H9 (cell line): Measurements from ENCODE around the gene SYNPO. TPM values are rescaled to one million over a fixed set of nuclear protein-coding genes. Genes with fewer than 3 reads are reported as not detected.

Source experiments
- DNase-seq: peaks from one replicate; pipeline ENCODE4 v3.0.0-alpha.2; 2017
- H2AFZ ChIP-seq: one replicate; pipeline ENCODE4 v1.6.1; 2013; ENCODE audit warnings: mild to moderate bottlenecking, low read length, control low read depth, moderate library complexity
- H2AK5ac ChIP-seq: 2 replicates; pipeline ENCODE4 v1.6.1; 2013; ENCODE audit warnings: low read length, control low read depth, mixed read lengths; ENCODE audit not compliant: insufficient read length
- H2BK120ac ChIP-seq: one replicate; pipeline ENCODE4 v1.6.1; 2013; ENCODE audit warnings: low read depth, mild to moderate bottlenecking, low read length, control low read depth, inconsistent platforms; ENCODE audit not compliant: poor library complexity, severe bottlenecking
- H2BK12ac ChIP-seq: 2 replicates; pipeline ENCODE4 v1.6.1; 2013; ENCODE audit warnings: low read length, control low read depth, mixed read lengths, low read depth; ENCODE audit not compliant: insufficient read length
- H2BK15ac ChIP-seq: 2 replicates; pipeline ENCODE4 v1.6.1; 2013; ENCODE audit warnings: low read depth, low read length, control low read depth
- H2BK20ac ChIP-seq: one replicate; pipeline ENCODE4 v1.6.1; 2013; ENCODE audit warnings: low read depth, mild to moderate bottlenecking, low read length, control low read depth, inconsistent platforms; ENCODE audit not compliant: poor library complexity, severe bottlenecking
- H2BK5ac ChIP-seq: 2 replicates; pipeline ENCODE4 v1.6.1; 2013; ENCODE audit warnings: low read length, control low read depth, mixed read lengths; ENCODE audit not compliant: insufficient read length
- H3K14ac ChIP-seq: 2 replicates; pipeline ENCODE4 v1.6.1; 2013; ENCODE audit warnings: low read length, control low read depth; ENCODE audit not compliant: insufficient read depth
- H3K18ac ChIP-seq: 2 replicates; pipeline ENCODE4 v1.6.1; 2013; ENCODE audit warnings: low read depth, mild to moderate bottlenecking, mixed read lengths, low read length, control low read depth; ENCODE audit not compliant: insufficient read length
- H3K23ac ChIP-seq: 2 replicates; pipeline ENCODE4 v1.6.1; 2013; ENCODE audit warnings: low read length, control low read depth, mixed read lengths, low read depth; ENCODE audit not compliant: insufficient read length
- H3K23me2 ChIP-seq: 2 replicates; pipeline ENCODE4 v1.6.1; 2013; ENCODE audit warnings: low read depth, mild to moderate bottlenecking, mixed read lengths, low read length, control low read depth; ENCODE audit not compliant: insufficient read length, poor library complexity, severe bottlenecking
- H3K27ac ChIP-seq: 2 replicates; pipeline ENCODE4 v1.5.1; 2013; ENCODE audit warnings: low read length, control low read depth, mixed read lengths, low read depth; ENCODE audit not compliant: insufficient read length
- H3K27me3 ChIP-seq: 2 replicates; pipeline ENCODE4 v1.6.1; 2013; ENCODE audit warnings: low read length, control low read depth, inconsistent platforms; ENCODE audit not compliant: insufficient read depth
- H3K4ac ChIP-seq: 2 replicates; pipeline ENCODE4 v1.6.1; 2013; ENCODE audit warnings: low read depth, mild to moderate bottlenecking, control low read depth, inconsistent platforms, low read length, moderate library complexity
- H3K4me1 ChIP-seq: 2 replicates; pipeline ENCODE4 v1.6.1; 2013; ENCODE audit warnings: low read length, control low read depth, inconsistent platforms; ENCODE audit not compliant: insufficient read depth
- H3K4me2 ChIP-seq: 2 replicates; pipeline ENCODE4 v1.6.1; 2013; ENCODE audit warnings: low read length, control low read depth, mixed read lengths; ENCODE audit not compliant: insufficient read length, insufficient read depth
- H3K56ac ChIP-seq: 2 replicates; pipeline ENCODE4 v1.6.1; 2013; ENCODE audit warnings: low read depth, mild to moderate bottlenecking, mixed read lengths, low read length, control low read depth; ENCODE audit not compliant: insufficient read length
- H3K79me1 ChIP-seq: 2 replicates; pipeline ENCODE4 v1.6.1; 2013; ENCODE audit warnings: low read depth, mild to moderate bottlenecking, moderate library complexity, low read length, control low read depth, inconsistent platforms; ENCODE audit not compliant: insufficient read depth, poor library complexity, severe bottlenecking
- H3K79me2 ChIP-seq: 2 replicates; pipeline ENCODE4 v1.6.1; 2013; ENCODE audit warnings: low read length, control low read depth, inconsistent platforms; ENCODE audit not compliant: insufficient read depth
- H3K9ac ChIP-seq: 2 replicates; pipeline ENCODE4 v1.6.1; 2013; ENCODE audit warnings: low read length, control low read depth, mixed read lengths; ENCODE audit not compliant: insufficient read length; ENCODE audit errors: extremely low read depth
- H3K9me3 ChIP-seq: one replicate; pipeline ENCODE4 v1.6.1; 2013; ENCODE audit warnings: low read depth, low read length, inconsistent platforms; ENCODE audit not compliant: control insufficient read depth
- H3T11ph ChIP-seq: one replicate; pipeline ENCODE4 v1.6.1; 2013; ENCODE audit warnings: mild to moderate bottlenecking, low read length, control low read depth, inconsistent platforms
- H4K20me1 ChIP-seq: one replicate; pipeline ENCODE4 v1.6.1; 2013; ENCODE audit not compliant: control insufficient read depth, insufficient read length, insufficient read depth
- H4K5ac ChIP-seq: 2 replicates; pipeline ENCODE4 v1.6.1; 2013; ENCODE audit warnings: low read depth, mild to moderate bottlenecking, mixed read lengths, low read length, control low read depth; ENCODE audit not compliant: insufficient read length
- H4K8ac ChIP-seq: replicated peaks from 2 replicates; pipeline ENCODE4 v1.6.1; 2013; ENCODE audit warnings: low read length, control low read depth, mixed read lengths, low read depth; ENCODE audit not compliant: insufficient read length
- H4K91ac ChIP-seq: 2 replicates; pipeline ENCODE4 v1.6.1; 2013; ENCODE audit warnings: low read depth, mild to moderate bottlenecking, moderate library complexity, mixed read lengths, low read length, control low read depth; ENCODE audit not compliant: insufficient read length
- H3K27ac Mint-ChIP-seq, 3 experiments: 2 replicates in 2 of 3; 3 replicates in 1 of 3; pipeline ENCODE4 v1.8.0; 2020 to 2021; ENCODE audit warnings: mixed read lengths in 3 of 3, mild to moderate bottlenecking in 1 of 3, moderate library complexity in 1 of 3
- H3K27me3 Mint-ChIP-seq: 2 replicates; pipeline ENCODE4 v1.8.0; 2021; ENCODE audit warnings: low read depth, mild to moderate bottlenecking, moderate library complexity, mixed read lengths
- H3K36me3 Mint-ChIP-seq, 3 experiments: 2 replicates in 2 of 3; 3 replicates in 1 of 3; pipeline ENCODE4 v1.8.0; 2020 to 2021; ENCODE audit warnings: low read depth in 3 of 3, mixed read lengths in 3 of 3; ENCODE audit not compliant: insufficient read depth in 1 of 3
- H3K4me1 Mint-ChIP-seq, 2 experiments: 2 replicates each; pipeline ENCODE4 v1.8.0; 2020; ENCODE audit warnings: mixed read lengths in 2 of 2
- H3K4me3 Mint-ChIP-seq, 2 experiments: 2 replicates in 1 of 2; 3 replicates in 1 of 2; pipeline ENCODE4 v1.8.0; 2020 to 2021; ENCODE audit warnings: mild to moderate bottlenecking in 2 of 2, mixed read lengths in 2 of 2, moderate library complexity in 1 of 2
- H3K9me3 Mint-ChIP-seq, 2 experiments: 2 replicates in 1 of 2; 3 replicates in 1 of 2; pipeline ENCODE4 v1.8.0; 2020; ENCODE audit warnings: mild to moderate bottlenecking in 2 of 2, mixed read lengths in 2 of 2, moderate library complexity in 1 of 2
- CTCF ChIP-seq: fragments of 200-600 bp; sonication (generic); conservative IDR thresholded peaks from 3 replicates; pipeline ENCODE4 v1.8.0; 2021; ENCODE audit warnings: antibody characterized with exemption, mild to moderate bottlenecking
- WGBS: extraction: QIAGEN DNeasy Blood & Tissue Kit; methylation state at CpG from one replicate; pipeline ENCODE4 v1.1.7; 2013; ENCODE audit warnings: missing lambda C conversion rate, low lambda C conversion rate, mixed read lengths; ENCODE audit not compliant: insufficient read length; ENCODE audit errors: extremely low coverage; 5-methylcytosine and 5-hydroxymethylcytosine counted together
- total RNA-seq: library from RNA; stranded (reverse); gene quantifications from 2 replicates; pipeline ENCODE4 v1.2.1, GENCODE V29; 2021

Gene SYNPO
- total RNA-seq, 1 experiment from 2014 or later = 1.7 TPM

- no CpG with 5 or more reads among the region's 6 CpGs for WGBS
- Histone ChIP-seq H3K9ac (no peak overlapping the region), H3K79me2 (no peaks in the 10 kb centered on the region), H4K8ac (no peak overlapping the region), H2AK5ac (no peak overlapping the region), H3K9me3 (no peaks in the 10 kb centered on the region), H2BK120ac (no peak overlapping the region), H3K79me1 (no peaks in the 10 kb centered on the region), H2AFZ (no peak overlapping the region), H3K27ac (no peak overlapping the region), H3K23me2 (no peaks in the 10 kb centered on the region), H3K23ac (no peak overlapping the region), H2BK5ac (no peak overlapping the region), H3K56ac (no peak overlapping the region), H4K91ac (no peak overlapping the region), H3K14ac (no peak overlapping the region), H3K18ac (no peak overlapping the region), H3T11ph (no peak overlapping the region), H4K5ac (no peak overlapping the region), H3K27me3 (no peaks in the 10 kb centered on the region), H2BK12ac (no peak overlapping the region), H2BK15ac (no peak overlapping the region), H2BK20ac (no peak overlapping the region), H4K20me1 (no peaks in the 10 kb centered on the region), H3K4me1 (no peaks in the 10 kb centered on the region), H3K4me2 (no peak overlapping the region), H3K4ac (no peak overlapping the region)
- no peaks in the 10 kb centered on the region; the same call in 1 of the 2 replicates for H3K27me3 Mint-ChIP-seq
- H3K27ac Mint-ChIP-seq = no peak overlapping the region
- H3K4me3 Mint-ChIP-seq = no peak overlapping the region
- no peak for DNase-seq
- peaks cover 41 to 45% of the 10 kb centered on the region in 2 experiments for H3K4me1 Mint-ChIP-seq
- no peaks in the 10 kb centered on the region for H3K9me3 Mint-ChIP-seq
- no peaks in the 10 kb centered on the region for H3K36me3 Mint-ChIP-seq
- TF ChIP-seq CTCF = no peak
These were observed 3.8 kb upstream of the SYNPO start for GRCh38 chr5:150636391-150637244.
